Trophoblast cell (in vitro differentiated cells and primary cell): Measurements from ENCODE around the gene CYP4V2.

Experiments used
- DNase-seq, 2 donors: peaks; one replicate each; pipeline ENCODE4 v3.0.0-alpha.2; 2016
- H2AFZ ChIP-seq: 2 replicates; pipeline ENCODE4 v1.6.1; 2013; ENCODE audit warnings: low read length, moderate library complexity, mild to moderate bottlenecking; ENCODE audit not compliant: insufficient read depth, poor library complexity
- H2AK5ac ChIP-seq: 2 replicates; pipeline ENCODE4 v1.6.1; 2013; ENCODE audit warnings: mild to moderate bottlenecking, low read length
- H2BK120ac ChIP-seq: 2 replicates; pipeline ENCODE4 v1.6.1; 2013; ENCODE audit warnings: low read length, mild to moderate bottlenecking, moderate library complexity; ENCODE audit not compliant: insufficient read depth, poor library complexity
- H2BK12ac ChIP-seq: 2 replicates; pipeline ENCODE4 v1.6.1; 2013; ENCODE audit warnings: mild to moderate bottlenecking, low read length, moderate library complexity
- H2BK5ac ChIP-seq: 2 replicates; pipeline ENCODE4 v1.6.1; 2013; ENCODE audit warnings: low read length, low read depth, moderate library complexity, mild to moderate bottlenecking; ENCODE audit not compliant: poor library complexity
- H3K14ac ChIP-seq: 2 replicates; pipeline ENCODE4 v1.6.1; 2013; ENCODE audit warnings: mild to moderate bottlenecking, low read length
- H3K18ac ChIP-seq: 2 replicates; pipeline ENCODE4 v1.6.1; 2013; ENCODE audit warnings: mild to moderate bottlenecking, low read length
- H3K23ac ChIP-seq: 2 replicates; pipeline ENCODE4 v1.6.1; 2013; ENCODE audit warnings: low read length
- H3K27ac ChIP-seq: 2 replicates; pipeline ENCODE4 v1.5.1; 2013; ENCODE audit warnings: low read depth, mild to moderate bottlenecking, inconsistent platforms, low read length, moderate library complexity
- H3K27me3 ChIP-seq: 2 replicates; pipeline ENCODE4 v1.6.1; 2013; ENCODE audit warnings: inconsistent platforms, mild to moderate bottlenecking, low read length, moderate library complexity; ENCODE audit not compliant: insufficient read depth
- H3K36me3 ChIP-seq, 2 experiments: 1 replicate in 1 of 2; 2 replicates in 1 of 2; pipeline ENCODE4 v1.6.1; 2013; ENCODE audit warnings: low read length in 2 of 2, mild to moderate bottlenecking in 2 of 2, moderate library complexity in 1 of 2; ENCODE audit not compliant: insufficient read depth in 2 of 2, control insufficient read depth in 1 of 2
- H3K4ac ChIP-seq: 2 replicates; pipeline ENCODE4 v1.6.1; 2013; ENCODE audit warnings: low read depth, mild to moderate bottlenecking, low read length, moderate library complexity
- H3K4me1 ChIP-seq, 2 experiments: 1 replicate in 1 of 2; 2 replicates in 1 of 2; pipeline ENCODE4 v1.6.1; 2013; ENCODE audit warnings: low read length in 2 of 2, mild to moderate bottlenecking in 2 of 2, moderate library complexity in 1 of 2; ENCODE audit not compliant: insufficient read depth in 2 of 2, control insufficient read depth in 1 of 2
- H3K4me2 ChIP-seq: 2 replicates; pipeline ENCODE4 v1.6.1; 2013; ENCODE audit warnings: inconsistent platforms, mild to moderate bottlenecking, low read length, moderate library complexity
- H3K4me3 ChIP-seq: 2 replicates; pipeline ENCODE4 v1.5.1; 2013; ENCODE audit warnings: mild to moderate bottlenecking, low read depth, low read length, inconsistent platforms
- H3K79me1 ChIP-seq: one replicate; pipeline ENCODE4 v1.6.1; 2013; ENCODE audit warnings: low read length
- H3K79me2 ChIP-seq: 2 replicates; pipeline ENCODE4 v1.6.1; 2013; ENCODE audit warnings: low read length, mild to moderate bottlenecking; ENCODE audit not compliant: control insufficient read depth, insufficient read depth, poor library complexity
- H3K9ac ChIP-seq: 2 replicates; pipeline ENCODE4 v1.6.1; 2013; ENCODE audit warnings: mild to moderate bottlenecking, low read length
- H3K9me3 ChIP-seq: 2 replicates; pipeline ENCODE4 v1.6.1; 2013; ENCODE audit warnings: low read depth, mild to moderate bottlenecking, control low read depth, inconsistent platforms, low read length; ENCODE audit not compliant: insufficient read depth
- H4K12ac ChIP-seq: 2 replicates; pipeline ENCODE4 v1.6.1; 2013; ENCODE audit warnings: low read depth, mild to moderate bottlenecking, low read length, moderate library complexity
- H4K8ac ChIP-seq: 2 replicates; pipeline ENCODE4 v1.6.1; 2013; ENCODE audit warnings: low read depth, mild to moderate bottlenecking, low read length, moderate library complexity
- H4K91ac ChIP-seq: one replicate; pipeline ENCODE4 v1.6.1; 2013; ENCODE audit warnings: low read depth, mild to moderate bottlenecking, low read length, moderate library complexity
- WGBS: extraction: QIAGEN DNeasy Blood & Tissue Kit; methylation state at CpG from one replicate; pipeline ENCODE4 v1.1.7; 2013; ENCODE audit warnings: missing lambda C conversion rate; ENCODE audit not compliant: insufficient read length, insufficient coverage; ENCODE audit errors: extremely low coverage; 5-methylcytosine and 5-hydroxymethylcytosine counted together

CYP4V2 gene

DNA sequence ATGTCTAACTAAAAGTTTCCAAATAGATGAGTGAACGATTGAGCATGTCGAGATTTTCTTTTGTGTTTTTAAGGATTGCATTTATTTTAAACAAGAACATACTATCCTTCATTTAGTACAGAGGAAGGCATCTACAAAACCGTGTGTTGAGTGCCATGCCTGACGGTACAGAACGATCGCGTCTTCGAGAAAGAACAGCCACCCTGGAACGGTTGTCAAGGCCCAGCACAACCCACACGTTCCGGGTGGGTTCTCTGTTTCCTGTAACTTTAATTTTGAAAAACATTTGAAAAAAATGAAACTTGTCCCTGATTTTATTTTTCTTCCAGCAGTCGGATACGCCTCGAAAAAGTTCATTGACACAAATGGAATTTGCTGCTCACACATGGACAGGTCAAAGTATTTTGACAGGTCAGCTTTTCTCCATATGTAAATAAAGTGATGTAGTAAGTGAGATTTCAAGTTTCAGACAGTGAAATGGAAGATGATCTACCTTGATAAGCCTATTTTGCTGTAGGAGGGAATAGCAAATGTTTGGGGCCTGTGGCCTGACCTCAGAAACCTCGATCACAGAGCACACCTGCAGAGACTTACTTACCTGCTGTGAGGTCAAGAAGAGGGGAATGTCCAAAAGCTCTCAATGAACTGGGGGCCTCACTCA, 24.4 kb upstream of the CYP4V2 start:
- no peak overlapping the region for H3K14ac ChIP-seq
- H3K9ac ChIP-seq, result no peak overlapping the region
- H3K4ac ChIP-seq, result no peak overlapping the region
- H4K91ac ChIP-seq, result no peak overlapping the region
- no peak overlapping the region for H3K4me2 ChIP-seq
- H4K8ac ChIP-seq, result no peak overlapping the region
- H3K4me3 ChIP-seq, result no peak overlapping the region
- H3K23ac ChIP-seq, result no peak overlapping the region
- H2AK5ac ChIP-seq, result no peak overlapping the region
- H3K9me3 ChIP-seq, result peaks cover 4% of the 10 kb centered on the region
- no peaks in the 10 kb centered on the region for H3K4me1 ChIP-seq
- WGBS, result no CpG with 5 or more reads among the region's 15 CpGs
- H4K12ac ChIP-seq, result no peak overlapping the region
- H2BK12ac ChIP-seq, result no peak overlapping the region
- H3K18ac ChIP-seq, result no peak overlapping the region
- H3K27ac ChIP-seq, result no peak overlapping the region
- no peak for DNase-seq
- H2BK5ac ChIP-seq, result no peak overlapping the region
- no peaks in the 10 kb centered on the region for H3K36me3 ChIP-seq
- H2AFZ ChIP-seq, result no peak overlapping the region
- H2BK120ac ChIP-seq, result no peak overlapping the region
- no peaks in the 10 kb centered on the region for H3K27me3 ChIP-seq
- no peaks in the 10 kb centered on the region for H3K79me1 ChIP-seq
- no peaks in the 10 kb centered on the region for H3K79me2 ChIP-seq

DNA sequence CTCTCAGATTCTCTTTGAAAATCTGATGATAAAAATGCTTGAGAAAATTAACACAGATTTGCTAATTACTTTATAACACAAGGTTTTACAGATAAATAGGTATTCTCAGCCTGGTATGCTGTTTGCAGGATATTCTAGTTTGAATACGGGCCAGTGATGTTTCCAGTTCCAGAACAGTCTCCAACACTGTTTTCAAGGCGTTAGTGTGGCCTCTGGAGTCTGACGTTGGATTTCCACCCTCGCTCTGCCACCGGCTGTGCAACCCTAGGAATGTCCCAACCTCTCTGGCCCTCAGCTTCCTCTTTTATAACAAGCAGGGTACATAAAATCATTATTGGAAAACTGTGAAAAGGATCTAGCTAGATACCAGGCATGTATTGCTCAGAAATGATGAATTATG, 23.8 kb upstream of the CYP4V2 start:
- no peak overlapping the region for H3K9ac ChIP-seq
- no peak overlapping the region for H4K91ac ChIP-seq
- no peaks in the 10 kb centered on the region for H3K79me2 ChIP-seq
- no peaks in the 10 kb centered on the region for H3K4me1 ChIP-seq
- no peak overlapping the region for H3K23ac ChIP-seq
- no peak overlapping the region for H2BK120ac ChIP-seq
- H2BK5ac ChIP-seq, result no peak overlapping the region
- no peaks in the 10 kb centered on the region for H3K79me1 ChIP-seq
- H3K18ac ChIP-seq, result no peak overlapping the region
- H2BK12ac ChIP-seq, result no peak overlapping the region
- no peaks in the 10 kb centered on the region for H3K36me3 ChIP-seq
- peaks cover 4% of the 10 kb centered on the region for H3K9me3 ChIP-seq
- no peak overlapping the region for H4K8ac ChIP-seq
- no peak overlapping the region for H3K4me2 ChIP-seq
- H2AFZ ChIP-seq, result no peak overlapping the region
- H3K27me3 ChIP-seq, result no peaks in the 10 kb centered on the region
- DNase-seq, result no peak
- H4K12ac ChIP-seq, result no peak overlapping the region
- no CpG with 5 or more reads among the region's 5 CpGs for WGBS
- no peak overlapping the region for H2AK5ac ChIP-seq
- no peak overlapping the region for H3K4ac ChIP-seq
- no peak overlapping the region for H3K14ac ChIP-seq
- no peak overlapping the region for H3K4me3 ChIP-seq
- no peak overlapping the region for H3K27ac ChIP-seq

- Histone ChIP-seq H4K8ac (no peak overlapping the region), H3K14ac (no peak overlapping the region), H3K27ac (no peak overlapping the region), H3K4me3 (no peak overlapping the region), H4K12ac (no peak overlapping the region), H3K79me1 (no peaks in the 10 kb centered on the region), H2AK5ac (no peak overlapping the region), H3K4ac (no peak overlapping the region), H3K4me1 (no peaks in the 10 kb centered on the region), H3K18ac (no peak overlapping the region), H3K9me3 (peaks cover 4% of the 10 kb centered on the region), H3K36me3 (no peaks in the 10 kb centered on the region), H3K9ac (no peak overlapping the region), H4K91ac (no peak overlapping the region), H2BK120ac (no peak overlapping the region), H2AFZ (no peak overlapping the region), H3K23ac (no peak overlapping the region), H2BK12ac (no peak overlapping the region), H2BK5ac (no peak overlapping the region), H3K27me3 (no peaks in the 10 kb centered on the region), H3K4me2 (no peak overlapping the region), H3K79me2 (no peaks in the 10 kb centered on the region)
- DNase-seq, result no peak
- WGBS, result no CpG with 5 or more reads among the region's 9 CpGs
Measured at GRCh38 chr4:186168750-186169149, 22.6 kb upstream of the CYP4V2 start.

DNA sequence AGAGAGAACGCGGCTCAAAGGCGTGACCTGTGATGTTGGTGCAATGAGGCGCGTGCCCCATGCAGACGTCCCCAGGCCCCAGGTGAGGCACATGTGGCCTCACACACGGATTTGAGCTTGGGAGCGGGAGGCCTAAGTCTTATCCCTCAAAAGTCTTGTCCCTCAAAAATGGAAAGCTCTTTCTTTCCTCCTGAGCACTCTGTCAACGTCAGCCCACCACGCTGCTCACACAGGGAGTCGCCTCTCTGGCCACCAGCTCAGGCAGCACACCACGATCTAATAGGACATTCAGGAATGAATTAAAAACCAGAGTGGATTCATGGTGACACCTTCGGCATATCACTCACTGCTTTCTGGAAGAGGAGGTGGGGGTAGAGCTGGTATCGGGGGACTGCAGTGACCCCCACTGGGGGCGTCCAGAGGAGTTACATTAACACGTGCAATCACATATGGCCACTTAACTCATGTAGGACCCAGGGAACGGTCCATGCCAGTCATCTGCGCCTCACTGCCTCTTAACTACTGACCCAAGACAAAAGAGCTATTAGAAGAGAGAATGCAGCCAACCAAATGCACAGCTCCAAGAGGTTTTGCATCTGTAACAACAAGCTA, 21.9 kb upstream of the CYP4V2 start:
- no peak overlapping the region for H4K91ac ChIP-seq
- no peak overlapping the region for H2BK120ac ChIP-seq
- no peak overlapping the region for H3K23ac ChIP-seq
- no peak overlapping the region for H3K27ac ChIP-seq
- no peak overlapping the region for H3K18ac ChIP-seq
- H2BK5ac ChIP-seq, result no peak overlapping the region
- no peak overlapping the region for H2AFZ ChIP-seq
- no peak overlapping the region for H3K4me3 ChIP-seq
- H3K36me3 ChIP-seq, result no peaks in the 10 kb centered on the region
- H3K9ac ChIP-seq, result no peak overlapping the region
- no peaks in the 10 kb centered on the region for H3K79me2 ChIP-seq
- H3K4me1 ChIP-seq, result no peaks in the 10 kb centered on the region
- no peak overlapping the region for H4K8ac ChIP-seq
- DNase-seq, result no peak
- H3K79me1 ChIP-seq, result no peaks in the 10 kb centered on the region
- H3K14ac ChIP-seq, result no peak overlapping the region
- no peak overlapping the region for H2AK5ac ChIP-seq
- no peak overlapping the region for H2BK12ac ChIP-seq
- no peaks in the 10 kb centered on the region for H3K27me3 ChIP-seq
- no peak overlapping the region for H3K4me2 ChIP-seq
- no peak overlapping the region for H4K12ac ChIP-seq
- no peak overlapping the region for H3K4ac ChIP-seq
- peaks cover 3% of the 10 kb centered on the region for H3K9me3 ChIP-seq
- WGBS, result no CpG with 5 or more reads among the region's 18 CpGs
